ENCODE data around the gene AGPAT2.

- TF ChIP-seq CTCF (conservative IDR thresholded peaks at IDR 0.05; ENCODE audit: low read depth, low read length) (no peak), RAD21 (IDR thresholded peaks at IDR 0.05; ENCODE audit: low read length) (no peak), RCOR1 (IDR thresholded peaks at IDR 0.05; ENCODE audit: insufficient replicate concordance, low read length) (no peak), RFX5 (IDR thresholded peaks at IDR 0.05; ENCODE audit: low read depth, low read length) (no peak), SMC3 (IDR thresholded peaks at IDR 0.05; ENCODE audit: low read depth, low read length) (no peak), POLR2A (IDR thresholded peaks at IDR 0.05; ENCODE audit: low read depth, low read length) (no peak), MAZ (IDR thresholded peaks at IDR 0.05; ENCODE audit: borderline replicate concordance, low read depth, low read length) (no peak), CEBPB (IDR thresholded peaks at IDR 0.05; ENCODE audit: low read depth, low read length) (no peak), MXI1 (IDR thresholded peaks at IDR 0.05; ENCODE audit: borderline replicate concordance, low read depth, low read length) (no peak), ELK1 (IDR thresholded peaks at IDR 0.05; ENCODE audit: borderline replicate concordance, low read depth, low read length) (no peak)
Observed at GRCh38 chr9:136671254-136671614, 16.0 kb downstream of the AGPAT2 start.

Measured in IMR-90 (cell line).